Right lobe of liver (tissue), 4 donors: ENCODE data around the gene APOBEC4.

Experiments used
- POLR2A ChIP-seq: fragments of 450-650 bp; IDR thresholded peaks from one replicate; pipeline ENCODE4 v1.6.1; 2017; ENCODE audit warnings: antibody characterized with exemption, mild to moderate bottlenecking
- TF ChIP-seq, protein P1 (sequence below), 4 donors: fragments of 200-600 bp in 3 of 4; fragments of 450-650 bp in 1 of 4; IDR thresholded peaks; one replicate each; pipeline versions ENCODE4 v1.5.1 to v1.8.0; 2016 to 2022; ENCODE audit warnings: antibody characterized with exemption in 4 of 4, mild to moderate bottlenecking in 2 of 4
- donor health status: DM: no; HTN: no; CAD: no.
- donor health status: DM: no; HTN: no; CAD: no.
- donor health status: DM: no; HTN: yes; CAD: no.

DNA sequence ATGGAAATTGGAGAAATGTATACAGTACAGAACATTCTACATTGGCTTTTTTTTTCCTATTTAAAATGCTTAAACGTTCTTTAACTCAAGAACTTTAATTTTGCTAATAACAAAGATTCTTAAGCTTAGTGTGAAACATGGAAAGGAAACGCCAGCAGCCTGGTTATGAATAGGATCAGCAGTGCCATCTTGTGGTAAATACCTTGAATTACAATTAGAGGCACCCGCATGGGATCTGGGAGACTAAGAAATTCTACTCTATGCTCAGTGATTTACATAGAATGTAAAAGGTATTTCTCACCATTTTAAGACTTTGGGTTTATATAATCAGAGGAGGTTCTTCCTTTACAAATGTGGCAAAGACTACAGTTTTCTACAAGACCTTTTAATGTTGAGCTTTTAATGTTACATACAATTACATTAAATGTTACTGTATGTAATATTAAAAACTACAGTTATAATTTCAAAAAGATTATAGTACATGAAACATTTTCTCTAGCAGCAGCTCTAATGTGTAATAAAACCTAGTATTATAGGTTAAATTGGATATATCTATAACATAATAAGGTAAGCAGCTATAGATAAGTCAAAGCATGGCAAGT lies 32.1 kb upstream of the APOBEC4 start:
- TF ChIP-seq, protein P1, sequence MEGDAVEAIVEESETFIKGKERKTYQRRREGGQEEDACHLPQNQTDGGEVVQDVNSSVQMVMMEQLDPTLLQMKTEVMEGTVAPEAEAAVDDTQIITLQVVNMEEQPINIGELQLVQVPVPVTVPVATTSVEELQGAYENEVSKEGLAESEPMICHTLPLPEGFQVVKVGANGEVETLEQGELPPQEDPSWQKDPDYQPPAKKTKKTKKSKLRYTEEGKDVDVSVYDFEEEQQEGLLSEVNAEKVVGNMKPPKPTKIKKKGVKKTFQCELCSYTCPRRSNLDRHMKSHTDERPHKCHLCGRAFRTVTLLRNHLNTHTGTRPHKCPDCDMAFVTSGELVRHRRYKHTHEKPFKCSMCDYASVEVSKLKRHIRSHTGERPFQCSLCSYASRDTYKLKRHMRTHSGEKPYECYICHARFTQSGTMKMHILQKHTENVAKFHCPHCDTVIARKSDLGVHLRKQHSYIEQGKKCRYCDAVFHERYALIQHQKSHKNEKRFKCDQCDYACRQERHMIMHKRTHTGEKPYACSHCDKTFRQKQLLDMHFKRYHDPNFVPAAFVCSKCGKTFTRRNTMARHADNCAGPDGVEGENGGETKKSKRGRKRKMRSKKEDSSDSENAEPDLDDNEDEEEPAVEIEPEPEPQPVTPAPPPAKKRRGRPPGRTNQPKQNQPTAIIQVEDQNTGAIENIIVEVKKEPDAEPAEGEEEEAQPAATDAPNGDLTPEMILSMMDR (IDR thresholded peaks at IDR 0.05): peak; percentile 80 to 89 (median 84)
- no peak for TF ChIP-seq POLR2A
